ENCODE measurements around the gene ARFGEF2.
"Not testable (repeated sequence)": the region's sequence is repeated elsewhere in the genome, so short reads cannot be mapped to it uniquely, and the experiment has no call there.

Gene ARFGEF2

DNA sequence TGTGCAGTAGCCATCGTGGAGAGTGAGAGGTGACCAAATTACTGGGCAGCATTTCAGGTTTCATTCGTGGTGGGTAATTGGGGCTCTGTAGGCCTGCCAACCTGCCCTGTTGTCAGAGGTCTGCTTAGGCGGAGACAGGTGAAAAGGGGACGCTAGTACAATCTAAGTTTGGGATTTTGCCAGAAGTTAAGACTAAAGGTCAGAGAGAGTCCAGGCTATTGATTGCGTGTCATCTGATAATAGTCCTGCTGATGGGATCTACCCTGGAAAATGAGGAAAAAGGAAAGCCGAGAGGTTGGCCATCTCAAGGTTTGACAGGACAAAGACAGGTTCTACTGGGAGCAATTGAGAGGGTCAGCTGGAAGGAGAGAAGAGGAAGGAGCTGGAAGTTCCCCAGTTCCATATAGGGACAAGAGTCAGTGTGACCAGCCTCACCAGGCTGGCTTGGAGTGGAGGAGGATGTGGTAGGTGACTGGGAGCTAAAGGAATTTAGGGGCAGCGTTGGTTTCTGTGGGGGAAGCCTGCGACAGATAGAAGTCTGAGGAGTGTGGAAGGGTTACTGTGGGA lies 10.9 kb downstream of the ARFGEF2 start:
- H3K4me2 ChIP-seq (ENCODE audit: low read length, poor library complexity, severe bottlenecking), result no peak overlapping the region
- H2AK5ac ChIP-seq (ENCODE audit: low read length, severe bottlenecking), result no peak overlapping the region
- H3K9ac ChIP-seq (ENCODE audit: low read length), result no peak overlapping the region
- H2BK5ac ChIP-seq (ENCODE audit: low read depth, low read length, poor library complexity, severe bottlenecking), result no peak overlapping the region
- no peaks in the 10 kb centered on the region for H3K36me3 ChIP-seq (ENCODE audit: control insufficient read depth in 1 of 2, insufficient read depth in 2 of 2, low read depth in 1 of 2, low read length in 2 of 2)
- no peak overlapping the region for H2AFZ ChIP-seq (ENCODE audit: low read depth, low read length)
- no peak overlapping the region for H2BK120ac ChIP-seq (ENCODE audit: low read depth, low read length)
- peaks cover 16% of the 10 kb centered on the region for H3K4me1 ChIP-seq (ENCODE audit: control insufficient read depth, insufficient read depth, low read depth, low read length)
- no peak overlapping the region for H3K18ac ChIP-seq (ENCODE audit: low read depth in 1 of 2, low read length in 2 of 2)
- H3K23ac ChIP-seq (ENCODE audit: low read length in 2 of 2), result no peak overlapping the region
- H2BK12ac ChIP-seq (ENCODE audit: low read length in 2 of 2), result no peak overlapping the region
- H3K4me3 ChIP-seq (ENCODE audit: insufficient read depth in 1 of 2, low read depth in 1 of 2, low read length in 2 of 2), result no peak overlapping the region
- H4K8ac ChIP-seq (ENCODE audit: low read length), result no peak overlapping the region
- peak; percentile 43 for DNase-seq
- peaks cover 17% of the 10 kb centered on the region for H3K79me1 ChIP-seq (replicated peaks; ENCODE audit: low read length, poor library complexity, severe bottlenecking)
- H3K9me3 ChIP-seq (ENCODE audit: control insufficient read depth, low read length), result no peaks in the 10 kb centered on the region
- no peak overlapping the region for H3K4ac ChIP-seq (ENCODE audit: low read depth in 1 of 2, low read length in 2 of 2)
- no peak overlapping the region for H3K14ac ChIP-seq (ENCODE audit: low read length in 2 of 2)
- no peaks in the 10 kb centered on the region for H3K27me3 ChIP-seq (ENCODE audit: control insufficient read depth in 1 of 2, insufficient read depth in 1 of 2, low read length in 2 of 2)
- H3K27ac ChIP-seq (ENCODE audit: low read length, poor library complexity, severe bottlenecking), result no peak overlapping the region
- no peak overlapping the region for H4K91ac ChIP-seq (ENCODE audit: low read length)
- no peak overlapping the region for H2BK15ac ChIP-seq (ENCODE audit: low read depth, poor library complexity, severe bottlenecking)
- WGBS, result 74% methylated on average over 8 of the region's 8 CpGs

GRCh38 chr20:48933017-48933766 lies 11.7 kb downstream of the ARFGEF2 start:
- H3K23ac ChIP-seq (ENCODE audit: low read length in 2 of 2), result no peak overlapping the region
- 98% methylated on average over 13 of the region's 15 CpGs for WGBS
- H3K4me3 ChIP-seq (ENCODE audit: insufficient read depth in 1 of 2, low read depth in 1 of 2, low read length in 2 of 2), result no peak overlapping the region
- DNase-seq, result no peak
- no peak overlapping the region for H4K91ac ChIP-seq (ENCODE audit: low read length)
- H3K79me1 ChIP-seq (replicated peaks; ENCODE audit: low read length, poor library complexity, severe bottlenecking), result peaks cover 17% of the 10 kb centered on the region
- no peak overlapping the region for H2AFZ ChIP-seq (ENCODE audit: low read depth, low read length)
- H3K14ac ChIP-seq (ENCODE audit: low read length in 2 of 2), result no peak overlapping the region
- peak overlapping the region; percentile 22 for H2AK5ac ChIP-seq (ENCODE audit: low read length, severe bottlenecking)
- no peak overlapping the region for H3K4ac ChIP-seq (ENCODE audit: low read depth in 1 of 2, low read length in 2 of 2)
- no peak overlapping the region for H3K27ac ChIP-seq (ENCODE audit: low read length, poor library complexity, severe bottlenecking)
- no peak overlapping the region for H3K18ac ChIP-seq (ENCODE audit: low read depth in 1 of 2, low read length in 2 of 2)
- no peak overlapping the region for H2BK15ac ChIP-seq (ENCODE audit: low read depth, poor library complexity, severe bottlenecking)
- H3K36me3 ChIP-seq (ENCODE audit: control insufficient read depth in 1 of 2, insufficient read depth in 2 of 2, low read depth in 1 of 2, low read length in 2 of 2), result no peaks in the 10 kb centered on the region
- H2BK12ac ChIP-seq (ENCODE audit: low read length in 2 of 2), result no peak overlapping the region
- no peaks in the 10 kb centered on the region for H3K9me3 ChIP-seq (ENCODE audit: control insufficient read depth, low read length)
- no peak overlapping the region for H2BK120ac ChIP-seq (ENCODE audit: low read depth, low read length)
- peaks cover 16% of the 10 kb centered on the region for H3K4me1 ChIP-seq (ENCODE audit: control insufficient read depth, insufficient read depth, low read depth, low read length)
- H3K9ac ChIP-seq (ENCODE audit: low read length), result no peak overlapping the region
- H3K4me2 ChIP-seq (ENCODE audit: low read length, poor library complexity, severe bottlenecking), result no peak overlapping the region
- no peaks in the 10 kb centered on the region for H3K27me3 ChIP-seq (ENCODE audit: control insufficient read depth in 1 of 2, insufficient read depth in 1 of 2, low read length in 2 of 2)
- no peak overlapping the region for H4K8ac ChIP-seq (ENCODE audit: low read length)
- H2BK5ac ChIP-seq (ENCODE audit: low read depth, low read length, poor library complexity, severe bottlenecking), result no peak overlapping the region

DNA sequence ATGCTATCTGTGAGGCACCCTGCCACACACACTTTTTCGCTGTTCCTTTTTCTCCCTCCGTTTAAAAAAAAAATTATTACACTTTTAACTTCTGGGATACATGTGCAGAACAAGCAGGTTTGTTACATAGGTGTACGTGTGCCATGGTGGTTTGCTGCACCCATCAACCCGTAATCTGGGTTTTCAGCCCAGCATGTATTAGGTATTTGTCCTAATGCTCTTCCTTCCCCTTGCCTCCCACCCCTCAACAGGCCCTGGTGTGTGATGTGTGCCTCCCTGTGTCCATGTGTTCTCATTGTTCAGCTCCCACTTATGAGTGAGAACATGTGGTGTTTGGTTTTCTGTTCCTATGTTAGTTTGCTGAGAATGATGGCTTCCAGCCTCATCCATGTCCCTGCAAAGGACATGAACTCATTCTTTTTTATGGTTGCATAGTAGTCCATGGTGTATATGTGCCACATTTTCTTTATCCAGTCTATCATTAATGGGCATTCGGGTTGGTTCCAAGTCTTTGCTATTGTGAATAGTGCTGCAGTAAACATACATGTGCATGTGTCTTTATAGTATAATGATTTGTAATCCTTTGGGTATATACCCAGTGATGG lies 12.9 kb downstream of the ARFGEF2 start:
- H3K27me3 ChIP-seq (ENCODE audit: control insufficient read depth in 1 of 2, insufficient read depth in 1 of 2, low read length in 2 of 2); H3K9me3 ChIP-seq (ENCODE audit: control insufficient read depth, low read length); DNase-seq; H3K4ac ChIP-seq (ENCODE audit: low read depth in 1 of 2, low read length in 2 of 2); H3K18ac ChIP-seq (ENCODE audit: low read depth in 1 of 2, low read length in 2 of 2); H3K4me3 ChIP-seq (ENCODE audit: insufficient read depth in 1 of 2, low read depth in 1 of 2, low read length in 2 of 2); H2AK5ac ChIP-seq (ENCODE audit: low read length, severe bottlenecking); H2BK5ac ChIP-seq (ENCODE audit: low read depth, low read length, poor library complexity, severe bottlenecking); H3K14ac ChIP-seq (ENCODE audit: low read length in 2 of 2); H3K9ac ChIP-seq (ENCODE audit: low read length); H2BK120ac ChIP-seq (ENCODE audit: low read depth, low read length); H3K27ac ChIP-seq (ENCODE audit: low read length, poor library complexity, severe bottlenecking); H2BK15ac ChIP-seq (ENCODE audit: low read depth, poor library complexity, severe bottlenecking); H4K8ac ChIP-seq (ENCODE audit: low read length); H4K91ac ChIP-seq (ENCODE audit: low read length); H2AFZ ChIP-seq (ENCODE audit: low read depth, low read length); H2BK12ac ChIP-seq (ENCODE audit: low read length in 2 of 2); H3K4me2 ChIP-seq (ENCODE audit: low read length, poor library complexity, severe bottlenecking); H3K36me3 ChIP-seq (ENCODE audit: control insufficient read depth in 1 of 2, insufficient read depth in 2 of 2, low read depth in 1 of 2, low read length in 2 of 2); H3K23ac ChIP-seq (ENCODE audit: low read length in 2 of 2): not testable (repeated sequence)
- WGBS, result 95% methylated on average over 5 of the region's 5 CpGs
- peaks cover 16% of the 10 kb centered on the region for H3K4me1 ChIP-seq (ENCODE audit: control insufficient read depth, insufficient read depth, low read depth, low read length)
- H3K79me1 ChIP-seq (replicated peaks; ENCODE audit: low read length, poor library complexity, severe bottlenecking), result peaks cover 21% of the 10 kb centered on the region

GRCh38 chr20:48934966-48935365 lies 13.5 kb downstream of the ARFGEF2 start:
- H3K18ac ChIP-seq (ENCODE audit: low read depth in 1 of 2, low read length in 2 of 2); DNase-seq; H4K8ac ChIP-seq (ENCODE audit: low read length); H3K14ac ChIP-seq (ENCODE audit: low read length in 2 of 2); H2BK120ac ChIP-seq (ENCODE audit: low read depth, low read length); H3K23ac ChIP-seq (ENCODE audit: low read length in 2 of 2); H2BK5ac ChIP-seq (ENCODE audit: low read depth, low read length, poor library complexity, severe bottlenecking); H3K9me3 ChIP-seq (ENCODE audit: control insufficient read depth, low read length); H2BK12ac ChIP-seq (ENCODE audit: low read length in 2 of 2); H3K4me3 ChIP-seq (ENCODE audit: insufficient read depth in 1 of 2, low read depth in 1 of 2, low read length in 2 of 2); H2BK15ac ChIP-seq (ENCODE audit: low read depth, poor library complexity, severe bottlenecking); H3K9ac ChIP-seq (ENCODE audit: low read length); H2AFZ ChIP-seq (ENCODE audit: low read depth, low read length); H3K36me3 ChIP-seq (ENCODE audit: control insufficient read depth in 1 of 2, insufficient read depth in 2 of 2, low read depth in 1 of 2, low read length in 2 of 2); H3K27me3 ChIP-seq (ENCODE audit: control insufficient read depth in 1 of 2, insufficient read depth in 1 of 2, low read length in 2 of 2); H3K4ac ChIP-seq (ENCODE audit: low read depth in 1 of 2, low read length in 2 of 2); H2AK5ac ChIP-seq (ENCODE audit: low read length, severe bottlenecking); H4K91ac ChIP-seq (ENCODE audit: low read length); H3K27ac ChIP-seq (ENCODE audit: low read length, poor library complexity, severe bottlenecking); H3K4me2 ChIP-seq (ENCODE audit: low read length, poor library complexity, severe bottlenecking): not testable (repeated sequence)
- no CpG with 5 or more reads among the region's 7 CpGs for WGBS
- Histone ChIP-seq H3K79me1 (replicated peaks; ENCODE audit: low read length, poor library complexity, severe bottlenecking) (peaks cover 21% of the 10 kb centered on the region), H3K4me1 (ENCODE audit: control insufficient read depth, insufficient read depth, low read depth, low read length) (peaks cover 16% of the 10 kb centered on the region)
